ENCODE data around the gene WDHD1.
A peak's percentile ranks its signal among the peaks of the same experiment; 100 is the strongest.
"Not testable (repeated sequence)": the region's sequence is repeated elsewhere in the genome, so short reads cannot be mapped to it uniquely, and the experiment has no call there.

WDHD1 gene

GRCh38 chr14:54946500-54946899, 80.4 kb downstream of the WDHD1 start:
- DNase-seq, result no peak

GRCh38 chr14:54944737-54945391, 82.0 kb downstream of the WDHD1 start:
- DNase-seq, result no peak

- no peak for DNase-seq
Measured at GRCh38 chr14:54942913-54943312, 84.0 kb downstream of the WDHD1 start.

GRCh38 chr14:54936816-54937215, 90.1 kb downstream of the WDHD1 start:
- no peak for DNase-seq

GRCh38 chr14:54935958-54936357, 90.9 kb downstream of the WDHD1 start:
- DNase-seq, result no peak

- no peak for DNase-seq
Measured at GRCh38 chr14:54935100-54935499, 91.8 kb downstream of the WDHD1 start.

GRCh38 chr14:54933006-54933405, 93.9 kb downstream of the WDHD1 start:
- DNase-seq, result no peak

GRCh38 chr14:54931598-54932340, 95.1 kb downstream of the WDHD1 start:
- DNase-seq, result no peak

- no peak for DNase-seq
Measured at GRCh38 chr14:54931101-54931500, 95.8 kb downstream of the WDHD1 start.

- DNase-seq, result no peak
Measured at GRCh38 chr14:54929556-54929955, 97.3 kb downstream of the WDHD1 start.

- no peak for DNase-seq
Measured at GRCh38 chr14:54928216-54928615, 98.7 kb downstream of the WDHD1 start.

- DNase-seq, result no peak
Measured at GRCh38 chr14:54927551-54927950, 99.3 kb downstream of the WDHD1 start.

GRCh38 chr14:54926570-54926969, 100.3 kb downstream of the WDHD1 start:
- not testable (repeated sequence) for DNase-seq

- DNase-seq, result no peak
Measured at GRCh38 chr14:54922598-54922997, 104.3 kb downstream of the WDHD1 start.

GRCh38 chr14:54920052-54920451, 106.8 kb downstream of the WDHD1 start:
- no peak for DNase-seq

GRCh38 chr14:54919330-54919729, 107.6 kb downstream of the WDHD1 start:
- no peak for DNase-seq

- no peak for DNase-seq
Measured at GRCh38 chr14:54918427-54918826, 108.5 kb downstream of the WDHD1 start.

- DNase-seq, result no peak
Measured at GRCh38 chr14:54916101-54916500, 110.8 kb downstream of the WDHD1 start.

GRCh38 chr14:54909817-54910558, 116.9 kb downstream of the WDHD1 start:
- DNase-seq, result no peak

GRCh38 chr14:54908973-54909372, 117.9 kb downstream of the WDHD1 start:
- not testable (repeated sequence) for DNase-seq

- DNase-seq, result no peak
Measured at GRCh38 chr14:54908190-54908589, 118.7 kb downstream of the WDHD1 start.

GRCh38 chr14:54906075-54906474, 120.8 kb downstream of the WDHD1 start:
- DNase-seq, result no peak

GRCh38 chr14:54902521-54903420, 124.1 kb downstream of the WDHD1 start, which contains the start of gene GCH1:
TSS of gene GCH1 (minus strand) at chr14:54902826. CDS start at chr14:54902663, 163 bp downstream.
- peak; percentile 24 for DNase-seq
